Left lung (tissue), 10 donors: ENCODE data around the gene LPAR2. TPM values are rescaled to one million over a fixed set of nuclear protein-coding genes. Genes with fewer than 3 reads are reported as not detected.
"Not testable (repeated sequence)": the region's sequence is repeated elsewhere in the genome, so short reads cannot be mapped to it uniquely, and the experiment has no call there.

ENCODE experiments used
- ATAC-seq: fragments of 200-7000 bp; cut with Tn5 transposase; one replicate; pipeline ENCODE4 v1.9.1; 2020; ENCODE audit warnings: moderate library complexity
- DNase-seq, 4 donors: peaks; one replicate each; pipeline ENCODE4 v3.0.0-alpha.2; 2013 to 2020
- H3K27ac ChIP-seq, 2 donors: fragments of 200-600 bp; sonication (generic) in 1 of 2; one replicate each; pipeline versions ENCODE4 v1.5.0 to v1.8.0; 2020 to 2021
- H3K27me3 ChIP-seq, 2 donors: fragments of 200-600 bp; sonication (generic) in 1 of 2; one replicate each; pipeline versions ENCODE4 v1.5.0 to v1.8.0; 2020 to 2021
- H3K36me3 ChIP-seq, 2 donors: fragments of 200-600 bp; sonication (generic) in 1 of 2; one replicate each; pipeline versions ENCODE4 v1.5.0 to v1.8.0; 2020 to 2021
- H3K4me1 ChIP-seq, 2 donors: fragments of 200-600 bp; one replicate each; pipeline ENCODE4 v1.8.0; 2021
- H3K4me3 ChIP-seq, 2 donors: fragments of 200-600 bp; sonication (generic) in 1 of 2; one replicate each; pipeline versions ENCODE4 v1.5.0 to v1.8.0; 2020 to 2021; ENCODE audit warnings: mild to moderate bottlenecking in 1 of 2
- H3K9me3 ChIP-seq, 2 donors: fragments of 200-600 bp; sonication (generic) in 1 of 2; one replicate each; pipeline versions ENCODE4 v1.5.0 to v1.8.0; 2020 to 2021
- intact Hi-C, 2 donors: fragments of 100-400 bp; cut with DNase I; formaldehyde crosslinking; loops; one replicate each; pipeline versions ENCODE4 v1.11.2 to v1.14.2; 2022
- polyA plus RNA-seq, 6 donors: library from polyadenylated mRNA; unstranded; fragments of 120-200 nt; gene quantifications; one replicate each; pipeline ENCODE4 v1.2.1, GENCODE V29; 2013; ENCODE audit not compliant: insufficient read length in 6 of 6
- total RNA-seq, 2 donors: library from RNA; stranded (reverse); fragmentation: NEBNext Ultra II Directional; extraction: Animal tissue kit (Norgen Biotek cat#: 25700); gene quantifications; one replicate each; pipeline ENCODE4 v1.2.1, GENCODE V29; 2021
- TF ChIP-seq, protein P1 (sequence below), 2 donors: fragments of 200-600 bp; sonication (generic) in 1 of 2; IDR thresholded peaks; one replicate each; pipeline versions ENCODE4 v1.5.0 to v1.8.0; 2021; ENCODE audit warnings: antibody characterized with exemption in 2 of 2
- donor health status: DM: no; HTN: yes; CAD: no.
- donor health status: DM: no; HTN: no; CAD: no.

Gene LPAR2
- total and polyA plus RNA-seq, 8 donors = 16.1 to 60.8 (median 41.6) TPM

DNA sequence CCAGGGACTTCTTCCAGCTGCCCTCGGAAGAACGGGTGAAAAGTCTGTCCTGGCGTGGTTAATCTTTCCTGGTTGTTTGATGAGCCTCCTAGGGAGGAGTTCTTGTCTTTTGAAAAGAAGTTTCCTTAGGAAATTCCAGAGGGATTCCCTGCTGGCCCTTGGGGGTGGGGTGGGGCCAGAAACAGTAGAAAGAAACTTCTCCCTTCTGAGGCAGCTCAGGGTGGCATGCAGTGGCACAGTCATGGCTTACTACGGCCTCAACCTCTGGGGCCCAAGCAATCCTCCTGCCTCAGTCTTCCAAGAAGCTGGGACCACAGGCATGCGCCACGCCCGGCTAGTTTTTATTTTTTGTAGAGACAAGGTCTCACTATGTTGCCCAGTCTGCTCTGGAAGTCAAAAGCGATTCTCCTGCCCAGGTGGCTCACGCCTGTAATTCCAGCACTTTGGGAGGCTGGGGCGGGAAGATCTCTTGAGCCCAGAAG lies 42.1 kb upstream of the LPAR2 start:
- peak overlapping the region in 1 of 2 donors; percentile 90 for H3K4me3 ChIP-seq
- DNase-seq (no peak), ATAC-seq (no peak)
- H3K9me3 ChIP-seq = peaks cover 0 to 15% of the 10 kb centered on the region in 2 donors
- TF ChIP-seq, protein P1, sequence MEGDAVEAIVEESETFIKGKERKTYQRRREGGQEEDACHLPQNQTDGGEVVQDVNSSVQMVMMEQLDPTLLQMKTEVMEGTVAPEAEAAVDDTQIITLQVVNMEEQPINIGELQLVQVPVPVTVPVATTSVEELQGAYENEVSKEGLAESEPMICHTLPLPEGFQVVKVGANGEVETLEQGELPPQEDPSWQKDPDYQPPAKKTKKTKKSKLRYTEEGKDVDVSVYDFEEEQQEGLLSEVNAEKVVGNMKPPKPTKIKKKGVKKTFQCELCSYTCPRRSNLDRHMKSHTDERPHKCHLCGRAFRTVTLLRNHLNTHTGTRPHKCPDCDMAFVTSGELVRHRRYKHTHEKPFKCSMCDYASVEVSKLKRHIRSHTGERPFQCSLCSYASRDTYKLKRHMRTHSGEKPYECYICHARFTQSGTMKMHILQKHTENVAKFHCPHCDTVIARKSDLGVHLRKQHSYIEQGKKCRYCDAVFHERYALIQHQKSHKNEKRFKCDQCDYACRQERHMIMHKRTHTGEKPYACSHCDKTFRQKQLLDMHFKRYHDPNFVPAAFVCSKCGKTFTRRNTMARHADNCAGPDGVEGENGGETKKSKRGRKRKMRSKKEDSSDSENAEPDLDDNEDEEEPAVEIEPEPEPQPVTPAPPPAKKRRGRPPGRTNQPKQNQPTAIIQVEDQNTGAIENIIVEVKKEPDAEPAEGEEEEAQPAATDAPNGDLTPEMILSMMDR (IDR thresholded peaks at IDR 0.05) = no peak
- intact Hi-C loops = no loop called here
- peaks cover 10 to 26% of the 10 kb centered on the region in 2 donors for H3K4me1 ChIP-seq
- no peak overlapping the region for H3K27ac ChIP-seq
- H3K27me3 ChIP-seq = no peaks in the 10 kb centered on the region
- H3K36me3 ChIP-seq = peaks cover 0 to 31% of the 10 kb centered on the region in 2 donors

DNA sequence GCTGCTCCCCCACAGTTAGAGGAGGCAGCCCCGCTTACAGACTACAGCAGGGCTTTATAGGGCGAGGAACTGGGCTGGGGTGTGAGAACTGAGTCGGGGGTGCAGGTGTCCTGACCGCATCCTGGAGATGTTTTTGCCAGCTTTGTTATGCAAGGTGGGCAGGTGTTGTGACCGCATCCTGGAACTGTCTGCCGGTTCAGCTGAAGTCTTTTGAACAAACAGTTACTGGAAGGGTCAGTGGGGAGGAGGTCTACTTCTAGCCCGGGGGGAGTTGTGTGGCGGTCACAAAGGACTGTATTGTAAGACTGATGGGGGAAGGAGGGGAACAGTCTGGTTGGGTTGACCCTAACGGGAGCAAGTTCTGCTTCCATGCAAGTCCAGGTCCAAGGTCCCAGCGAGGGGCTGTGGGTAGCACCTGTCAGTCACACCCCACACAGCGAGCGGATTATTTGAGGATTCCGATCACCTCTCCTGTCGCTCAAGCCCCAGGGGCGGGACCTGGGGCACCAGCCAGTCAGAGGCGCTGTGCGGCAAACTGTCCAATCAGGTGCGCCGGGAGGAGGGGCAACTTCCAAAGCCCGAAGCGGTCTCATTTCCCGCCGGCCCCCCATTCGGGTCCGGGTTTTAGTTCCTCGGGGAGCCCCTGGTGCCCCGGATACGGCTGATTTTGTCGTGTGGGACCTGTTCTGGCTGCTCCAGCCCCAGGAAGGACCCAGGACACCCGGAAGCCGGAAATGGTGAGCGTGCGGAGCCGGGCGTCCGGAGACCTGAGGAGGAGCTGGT lies 40.4 kb upstream of the LPAR2 start, which contains the start of gene ZNF101:
Gene ZNF101, plus strand, starts transcription at position 610 of the 783 bp plus-strand sequence. Its CDS starts 125 bp downstream, at position 735.
- intact Hi-C loops = no loop called here
- DNase-seq (peak; percentile 87 to 96 (median 94)), ATAC-seq (peak; percentile 86)
- Histone ChIP-seq H3K9me3 (peaks cover 0 to 4% of the 10 kb centered on the region in 2 donors), H3K27me3 (no peaks in the 10 kb centered on the region), H3K4me1 (peaks cover 10 to 31% of the 10 kb centered on the region in 2 donors), H3K36me3 (peaks cover 0 to 14% of the 10 kb centered on the region in 2 donors), H3K27ac (peak within 1 kb of the TSS; percentile 82 to 95), H3K4me3 (peak within 1 kb of the TSS; percentile 90)
- TF ChIP-seq, protein P1 (IDR thresholded peaks at IDR 0.05) = no peak

DNA sequence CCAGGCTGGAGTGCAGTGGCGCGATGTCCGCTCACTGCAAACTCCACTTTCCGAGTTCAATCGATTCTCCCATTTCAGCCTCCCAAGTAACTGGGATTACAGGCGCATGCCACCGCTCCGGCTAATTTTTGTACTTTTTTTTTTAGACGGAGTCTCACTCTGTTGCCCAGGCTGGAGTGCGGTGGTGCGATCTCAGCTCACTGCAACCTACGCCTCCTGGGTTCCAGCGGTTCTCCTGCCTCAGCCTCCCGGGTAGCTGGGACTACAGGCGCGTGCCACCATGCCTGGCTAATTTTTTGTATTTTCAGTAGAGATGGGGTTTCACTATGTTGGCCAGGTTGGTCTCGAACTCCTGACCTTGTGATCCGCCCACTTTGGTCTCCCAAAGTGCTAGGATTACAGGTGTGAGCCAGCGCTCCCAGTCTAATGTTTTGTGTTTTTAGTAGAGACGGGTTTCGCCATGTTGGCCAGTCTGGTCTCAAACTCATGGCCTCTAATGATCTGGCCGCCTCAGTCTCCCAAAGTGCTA lies 37.5 kb upstream of the LPAR2 start:
- H3K27ac ChIP-seq, H3K36me3 ChIP-seq, intact Hi-C loops, ATAC-seq, DNase-seq, H3K4me3 ChIP-seq, H3K27me3 ChIP-seq, H3K9me3 ChIP-seq: not testable (repeated sequence)
- peaks cover 22 to 55% of the 10 kb centered on the region in 2 donors for H3K4me1 ChIP-seq

DNA sequence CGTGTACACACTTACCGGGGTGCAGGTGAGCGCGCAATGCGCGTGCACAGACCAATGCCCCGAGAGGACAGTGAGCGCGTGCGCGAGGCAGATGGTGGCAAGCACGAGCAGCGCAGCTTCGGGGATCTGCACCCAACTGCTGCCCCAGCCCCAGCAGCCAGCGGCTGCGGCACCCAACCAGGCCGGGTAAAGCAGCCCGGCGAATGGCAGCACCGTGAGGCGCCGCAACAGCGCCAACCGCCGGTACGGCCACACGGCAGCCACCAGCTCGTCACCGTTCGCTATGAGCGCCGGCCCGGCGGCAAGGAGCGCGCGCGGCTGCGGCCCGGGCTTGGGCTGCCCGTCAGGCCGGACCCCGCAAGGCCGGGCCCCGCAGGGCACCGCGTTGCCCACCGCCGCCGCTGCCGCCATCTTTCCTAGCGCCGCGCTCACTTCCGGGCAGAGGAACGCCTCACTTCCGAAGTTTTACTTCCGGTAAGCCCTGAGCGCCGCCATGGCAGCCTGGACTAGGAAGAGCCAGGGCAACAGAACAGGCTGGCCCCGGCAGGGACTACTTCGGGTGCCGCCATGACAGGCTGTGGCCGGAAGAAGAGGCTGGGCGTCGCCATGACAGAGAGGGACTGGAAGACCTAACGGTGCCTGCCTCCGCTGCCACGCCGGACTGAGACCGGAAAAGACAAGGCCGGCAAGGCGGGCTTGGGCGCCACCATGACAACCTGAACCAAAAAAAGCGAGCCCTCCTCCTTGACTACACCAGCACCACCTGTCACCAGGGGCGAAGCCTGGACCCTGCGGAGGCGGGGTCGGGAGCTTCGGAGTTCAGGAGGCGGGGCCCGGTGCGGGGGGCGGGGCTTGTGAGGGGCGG lies 35.5 kb upstream of the LPAR2 start, which contains the start of gene ATP13A1:
Gene ATP13A1, minus strand, starts transcription at position 421 of the 865 bp plus-strand sequence. Its CDS starts 10 bp downstream, at position 411.
- Histone ChIP-seq H3K27me3 (no peaks in the 10 kb centered on the region), H3K9me3 (no peaks in the 10 kb centered on the region), H3K4me1 (peaks cover 12 to 41% of the 10 kb centered on the region in 2 donors), H3K27ac (peak within 1 kb of the TSS; percentile 88 to 97), H3K4me3 (peak within 1 kb of the TSS; percentile 95 to 96), H3K36me3 (peaks cover 0 to 15% of the 10 kb centered on the region in 2 donors)
- intact Hi-C loops = no loop called here
- peak; percentile 97 to 99 (median 98) for DNase-seq
- peak; percentile 94 for ATAC-seq
- TF ChIP-seq, protein P1 (IDR thresholded peaks at IDR 0.05) = peak in 1 of 2 donors; percentile 15

DNA sequence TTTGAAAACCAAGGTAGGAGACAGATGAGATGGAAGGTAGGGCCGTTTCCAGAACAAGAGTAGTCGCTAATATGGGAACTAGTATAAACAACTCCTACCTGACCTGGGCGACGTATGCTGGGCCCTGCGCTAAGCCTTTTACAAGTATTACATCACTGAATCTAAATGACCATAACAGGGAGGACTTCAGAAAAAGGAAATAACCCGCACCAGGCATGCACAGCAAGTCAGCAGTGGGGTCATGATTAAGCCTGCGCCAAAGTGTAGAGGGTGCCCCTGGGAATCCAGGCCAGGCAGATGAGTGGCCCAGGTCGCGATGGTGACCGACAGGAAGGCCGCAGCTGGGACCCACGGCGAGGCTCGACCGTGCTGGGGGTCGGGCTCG lies 34.8 kb upstream of the LPAR2 start:
- H3K4me1 ChIP-seq = peaks cover 12 to 36% of the 10 kb centered on the region in 2 donors

More for the DNA sequence above, 34.8 kb upstream of the LPAR2 start:
- no peaks in the 10 kb centered on the region for H3K9me3 ChIP-seq
- DNase-seq = no peak
- H3K27me3 ChIP-seq = no peaks in the 10 kb centered on the region
- H3K36me3 ChIP-seq = peaks cover 0 to 21% of the 10 kb centered on the region in 2 donors
- TF ChIP-seq, protein P1 (IDR thresholded peaks at IDR 0.05) = no peak
- peak overlapping the region; percentile 95 to 96 for H3K4me3 ChIP-seq
- H3K27ac ChIP-seq = peak overlapping the region; percentile 88 to 97
- no peak for ATAC-seq
- intact Hi-C loops = no loop called here
